ENCODE measurements around the gene RASAL1.

RASAL1 gene, protein sequence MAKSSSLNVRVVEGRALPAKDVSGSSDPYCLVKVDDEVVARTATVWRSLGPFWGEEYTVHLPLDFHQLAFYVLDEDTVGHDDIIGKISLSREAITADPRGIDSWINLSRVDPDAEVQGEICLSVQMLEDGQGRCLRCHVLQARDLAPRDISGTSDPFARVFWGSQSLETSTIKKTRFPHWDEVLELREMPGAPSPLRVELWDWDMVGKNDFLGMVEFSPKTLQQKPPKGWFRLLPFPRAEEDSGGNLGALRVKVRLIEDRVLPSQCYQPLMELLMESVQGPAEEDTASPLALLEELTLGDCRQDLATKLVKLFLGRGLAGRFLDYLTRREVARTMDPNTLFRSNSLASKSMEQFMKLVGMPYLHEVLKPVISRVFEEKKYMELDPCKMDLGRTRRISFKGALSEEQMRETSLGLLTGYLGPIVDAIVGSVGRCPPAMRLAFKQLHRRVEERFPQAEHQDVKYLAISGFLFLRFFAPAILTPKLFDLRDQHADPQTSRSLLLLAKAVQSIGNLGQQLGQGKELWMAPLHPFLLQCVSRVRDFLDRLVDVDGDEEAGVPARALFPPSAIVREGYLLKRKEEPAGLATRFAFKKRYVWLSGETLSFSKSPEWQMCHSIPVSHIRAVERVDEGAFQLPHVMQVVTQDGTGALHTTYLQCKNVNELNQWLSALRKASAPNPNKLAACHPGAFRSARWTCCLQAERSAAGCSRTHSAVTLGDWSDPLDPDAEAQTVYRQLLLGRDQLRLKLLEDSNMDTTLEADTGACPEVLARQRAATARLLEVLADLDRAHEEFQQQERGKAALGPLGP

DNA sequence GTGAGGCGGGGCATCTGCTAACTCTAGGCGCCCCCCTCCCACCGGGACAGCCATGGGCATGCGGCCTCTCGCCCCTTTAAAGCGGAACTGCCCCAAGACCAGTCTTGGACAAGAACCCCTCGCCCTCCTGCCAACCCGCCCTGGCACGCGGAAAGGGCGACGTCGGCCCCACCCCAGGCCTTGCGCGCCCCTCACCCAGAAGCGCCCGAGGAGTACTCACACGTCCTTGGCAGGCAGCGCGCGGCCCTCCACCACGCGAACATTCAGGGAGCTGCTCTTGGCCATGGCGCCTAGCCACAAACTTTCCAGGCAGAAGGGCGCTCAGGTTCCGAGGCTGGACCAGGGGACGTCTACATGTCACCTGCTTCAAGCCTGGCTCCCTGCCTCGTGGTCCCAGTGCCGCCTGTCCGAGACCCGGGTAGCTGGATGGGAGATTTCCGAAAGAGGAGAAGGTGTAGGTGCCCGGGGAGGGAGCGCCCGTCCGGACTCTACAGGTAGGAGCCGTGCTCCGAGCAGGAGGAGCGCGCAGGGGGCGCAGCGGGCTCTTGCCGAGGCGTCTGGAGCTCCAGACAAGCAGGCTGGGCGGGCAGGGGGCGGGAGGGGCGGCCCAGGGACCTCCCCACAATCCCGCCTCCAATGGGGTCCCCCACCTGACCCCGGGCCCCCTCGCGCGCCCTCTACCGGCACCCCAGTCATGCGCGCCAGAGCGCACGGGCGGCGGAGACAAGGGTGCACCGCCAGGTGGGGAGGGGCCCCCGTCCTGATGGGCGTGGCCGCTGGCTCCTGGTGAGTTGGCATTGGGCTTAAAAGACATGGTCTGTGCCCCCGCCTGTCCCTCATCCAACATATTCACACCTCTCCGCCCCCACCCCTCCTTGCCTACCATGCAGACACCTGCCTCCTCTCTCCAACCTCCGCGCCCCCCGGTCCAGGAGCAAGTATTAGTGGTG lies at the start of gene RASAL1:
Gene RASAL1, minus strand, starts transcription at position 584 of the 950 bp plus-strand sequence. Its CDS starts 299 bp downstream, at position 285.
- DNase-seq: peak; percentile 90

- DNase-seq: peak; percentile 95
Observed at GRCh38 chr12:113184900-113185179, 49.3 kb upstream of the RASAL1 start.

- DNase-seq: no peak
Observed at GRCh38 chr12:113184098-113184899, 48.7 kb upstream of the RASAL1 start.

GRCh38 chr12:113183030-113183589 lies 47.5 kb upstream of the RASAL1 start:
- no peak for DNase-seq

- no peak for DNase-seq
Observed at GRCh38 chr12:113181975-113182374, 46.4 kb upstream of the RASAL1 start.

- no peak for DNase-seq
Observed at GRCh38 chr12:113180333-113180732, 44.8 kb upstream of the RASAL1 start.

DNA sequence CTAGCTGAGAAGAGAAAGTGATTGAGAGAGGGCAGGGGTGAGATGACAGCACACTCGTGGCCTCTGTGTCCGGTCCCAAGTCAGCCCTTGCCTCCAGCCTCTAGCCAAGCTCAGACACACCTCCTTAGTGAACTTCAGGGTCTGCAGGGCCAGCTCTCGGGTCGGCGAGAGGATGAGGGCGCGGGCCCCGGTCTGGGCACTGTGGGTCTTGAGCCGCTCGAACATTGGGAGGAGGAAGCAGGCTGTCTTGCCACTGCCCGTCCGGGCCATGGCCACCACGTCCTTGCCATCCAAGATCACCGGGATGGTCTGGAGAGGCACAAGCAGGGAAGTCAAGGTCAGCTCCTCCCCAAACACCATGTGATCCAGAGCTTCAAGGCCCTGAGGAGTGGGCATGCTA lies 43.5 kb upstream of the RASAL1 start:
- DNase-seq: no peak

DNA sequence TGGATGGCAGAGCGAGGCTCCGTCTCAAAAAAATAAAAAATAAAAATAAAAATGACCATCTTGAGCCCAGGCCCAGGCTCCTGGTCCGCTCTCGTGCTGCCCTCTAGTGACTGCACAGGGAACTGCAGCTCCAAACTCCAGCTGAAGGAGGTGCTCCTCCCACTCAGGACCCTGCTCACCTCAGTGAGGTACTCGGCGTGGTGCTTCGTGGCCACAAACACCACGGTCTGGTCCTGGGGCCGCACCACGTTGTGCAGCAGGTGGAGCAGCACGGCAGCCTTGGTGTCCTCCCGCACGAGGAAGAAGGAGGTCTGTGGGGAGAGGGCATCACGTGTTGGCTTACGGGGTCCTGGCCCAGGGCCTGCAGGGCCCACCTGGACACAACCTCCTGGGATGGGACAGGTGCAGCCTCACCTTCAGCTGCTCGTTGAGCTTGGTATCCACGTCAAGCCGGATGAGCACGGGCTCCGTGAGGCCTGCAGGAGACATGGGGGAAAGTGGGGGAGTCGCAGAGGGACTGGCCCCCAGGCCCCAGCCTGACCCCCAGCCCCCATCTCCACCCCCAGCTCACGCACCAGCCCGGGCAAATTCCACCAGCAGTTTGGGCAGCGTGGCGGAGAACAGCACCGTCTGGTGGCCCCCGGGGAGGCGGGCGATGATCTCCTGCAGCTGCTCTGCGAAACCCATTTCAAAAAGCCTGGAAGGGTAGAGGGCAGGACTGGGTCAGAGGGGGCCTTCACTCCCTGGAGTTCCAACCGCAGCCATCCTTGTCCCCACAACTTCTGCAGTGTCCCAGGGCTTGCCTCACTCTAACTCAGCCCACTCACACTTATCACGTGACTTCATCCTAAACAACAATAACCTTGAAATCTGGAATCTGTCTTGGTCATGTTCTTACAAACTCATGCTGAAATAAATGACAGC lies 39.2 kb upstream of the RASAL1 start:
- DNase-seq: peak; percentile 93

GRCh38 chr12:113173081-113173698 lies 37.6 kb upstream of the RASAL1 start:
- DNase-seq: no peak

DNA sequence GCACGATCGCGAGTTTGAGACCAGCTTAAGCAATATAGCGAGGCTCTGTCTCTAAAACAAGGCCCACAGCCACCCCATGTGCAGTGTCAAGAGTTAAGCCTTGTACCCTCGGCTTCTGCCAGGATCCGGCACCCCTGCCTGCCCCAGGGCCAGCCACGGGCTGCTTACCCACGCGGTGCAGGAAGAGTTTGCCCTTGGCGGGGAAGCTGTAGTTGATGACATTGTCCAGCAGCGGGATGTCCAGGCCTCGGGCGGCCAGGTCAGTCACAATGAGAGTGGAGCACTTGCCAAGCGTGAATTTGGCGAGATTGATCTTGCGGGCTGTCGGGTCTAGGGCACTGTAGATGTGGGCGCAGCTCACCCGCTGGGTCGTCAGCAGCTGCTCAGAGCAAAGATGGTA lies 36.6 kb upstream of the RASAL1 start:
- no peak for DNase-seq

GRCh38 chr12:113171543-113171942 lies 36.0 kb upstream of the RASAL1 start:
- DNase-seq: no peak

DNA sequence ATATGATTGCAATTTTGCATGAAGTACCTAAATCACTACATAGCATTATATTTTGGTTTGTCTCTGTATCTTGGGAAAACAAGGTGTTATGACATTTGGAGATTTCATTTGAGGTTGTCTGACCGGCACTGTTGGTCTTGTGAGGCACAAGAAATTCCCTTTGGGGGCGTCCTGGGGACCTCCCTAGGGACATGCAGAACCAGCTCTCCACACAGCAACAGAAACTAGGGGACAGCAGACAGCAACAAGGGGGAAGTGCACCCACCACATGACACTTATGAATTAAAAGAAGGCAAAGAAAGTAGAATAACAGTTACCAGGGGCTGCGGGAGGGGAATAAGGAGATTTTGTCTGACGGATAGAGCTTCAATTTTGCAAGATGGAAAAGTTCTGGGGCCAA lies 35.4 kb upstream of the RASAL1 start:
- DNase-seq: no peak

- no peak for DNase-seq
Observed at GRCh38 chr12:113170457-113170856, 34.9 kb upstream of the RASAL1 start.

GRCh38 chr12:113169697-113170096 lies 34.1 kb upstream of the RASAL1 start:
- DNase-seq: no peak

- no peak for DNase-seq
Observed at GRCh38 chr12:113167868-113168267, 32.3 kb upstream of the RASAL1 start.

DNA sequence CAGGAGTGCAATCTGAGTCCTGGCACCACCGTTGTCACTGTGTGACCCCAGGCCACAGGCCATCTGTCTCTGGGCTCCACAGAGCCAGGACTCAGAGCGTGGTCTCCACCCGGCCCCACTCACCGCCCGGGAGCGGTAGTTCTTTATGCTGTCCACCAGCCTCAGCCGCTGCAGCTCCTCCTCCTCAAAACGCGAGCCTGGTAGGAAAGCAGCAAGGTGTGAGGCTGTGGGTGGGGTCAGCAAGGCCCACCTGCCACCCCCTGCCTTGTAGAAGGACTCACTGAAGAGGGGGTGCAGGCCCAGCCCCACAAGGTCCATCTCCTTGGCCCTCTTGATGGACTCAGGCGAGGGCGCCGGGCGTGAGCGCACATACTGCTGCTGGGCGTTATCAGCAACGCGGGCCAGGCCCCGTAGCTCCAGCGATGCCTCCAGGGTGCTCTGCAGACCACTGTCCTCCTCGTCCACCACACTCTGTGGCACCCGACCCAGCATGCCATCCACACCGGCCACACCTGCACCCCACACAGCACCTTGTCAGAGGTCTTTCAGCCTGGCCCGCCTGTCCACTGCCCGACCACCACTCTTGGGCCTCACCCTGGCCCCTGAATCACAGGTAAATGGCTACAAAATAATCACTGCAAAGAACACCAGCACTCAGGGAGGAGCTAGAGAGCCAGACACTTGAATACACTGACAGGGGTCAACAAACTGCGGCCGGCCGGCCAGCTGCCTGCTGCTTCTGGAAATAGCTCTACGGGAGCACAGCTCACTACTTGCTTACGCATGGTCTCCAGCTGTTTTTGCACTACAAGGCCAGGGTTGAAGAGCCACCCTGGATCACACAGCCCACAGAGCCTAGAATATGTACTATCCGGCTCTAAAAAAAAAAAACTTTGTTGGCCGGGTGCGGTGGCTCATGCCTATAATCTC lies 30.2 kb upstream of the RASAL1 start:
- DNase-seq: no peak

DNA sequence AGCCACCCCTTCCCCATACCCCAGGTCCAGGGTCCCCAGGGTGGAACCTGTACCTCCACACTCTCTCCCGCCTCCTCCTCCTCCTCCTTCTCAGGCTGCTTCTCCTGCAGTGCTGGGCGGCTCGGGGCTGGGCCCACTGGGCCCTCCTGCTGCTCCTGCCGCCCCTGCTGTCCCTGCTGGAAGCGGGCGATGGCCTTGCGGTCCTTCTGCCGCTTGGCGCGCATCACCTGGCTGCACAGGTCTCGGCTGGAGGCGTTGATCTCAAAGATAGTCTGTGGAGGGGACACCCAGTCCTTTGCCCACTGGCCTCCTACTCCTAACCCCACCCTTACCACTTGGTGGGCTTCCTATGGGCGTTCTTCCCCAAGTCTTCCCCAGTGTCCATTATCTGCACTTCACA lies 28.5 kb upstream of the RASAL1 start:
- no peak for DNase-seq

GRCh38 chr12:113163030-113163360 lies 27.4 kb upstream of the RASAL1 start:
- DNase-seq: no peak

Data from activated effector memory CD4-positive, alpha-beta T cell treated with anti-CD3 and anti-CD28 coated beads, Interleukin-2, amount 50 U/mL, for 16 hours (primary cell).